Brain microvascular endothelial cell (primary cell): Measurements from ENCODE around the gene KCNK16.
A peak's percentile ranks its signal among the peaks of the same experiment; 100 is the strongest.

ENCODE experiments used
- DNase-seq: peaks from one replicate; pipeline ENCODE4 v3.0.0-alpha.2; 2020
- H3K27ac ChIP-seq: fragments of 250-450 bp; sonication (Bioruptor Pico); 2 replicates; pipeline ENCODE4 v1.5.1; 2020; ENCODE audit warnings: mild to moderate bottlenecking, moderate library complexity
- H3K27me3 ChIP-seq: fragments of 250-450 bp; sonication (Bioruptor Pico); replicated peaks from 2 replicates; pipeline ENCODE4 v1.5.1; 2020; ENCODE audit warnings: mild to moderate bottlenecking
- H3K36me3 ChIP-seq: fragments of 250-450 bp; sonication (Bioruptor Pico); replicated peaks from 2 replicates; pipeline ENCODE4 v1.5.1; 2020; ENCODE audit warnings: mild to moderate bottlenecking
- H3K4me3 ChIP-seq: 2 replicates; pipeline ENCODE4 v1.5.1; 2011; ENCODE audit warnings: low read depth, mild to moderate bottlenecking, control low read depth, low read length, moderate library complexity
- in situ Hi-C: cut with HindIII; loops from 2 replicates; pipeline ENCODE4 v1.10.0; 2017; ENCODE audit warnings: low sequenced_read_pairs, low pct_ligation_motif_present
- TF ChIP-seq, protein P1 (sequence below): IDR thresholded peaks from 2 replicates; pipeline ENCODE4 v1.5.1; 2011; ENCODE audit warnings: low read depth, mild to moderate bottlenecking, moderate library complexity, low read length, control low read depth, inconsistent platforms; ENCODE audit errors: missing control alignments

Gene KCNK16

DNA sequence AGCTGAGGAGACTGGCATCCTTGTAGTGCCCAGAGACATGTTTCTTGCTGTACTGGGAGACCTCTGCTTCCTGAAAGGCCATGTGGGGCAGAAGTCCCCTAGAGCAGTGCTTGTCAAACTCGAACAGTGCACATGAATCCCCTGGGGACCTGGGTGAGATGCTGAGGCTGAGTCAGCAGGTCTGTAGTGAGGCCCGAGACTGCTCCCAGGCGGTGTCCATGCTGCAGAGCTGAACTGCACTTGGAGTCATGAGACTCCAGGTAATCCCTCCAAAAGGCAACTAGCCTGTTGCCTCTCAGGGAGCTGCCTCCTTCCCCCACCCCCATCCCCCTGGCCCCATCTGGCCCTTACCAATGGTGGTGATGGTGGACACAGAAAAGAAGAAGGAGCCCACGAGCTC lies 12.0 kb downstream of the KCNK16 start:
- TF ChIP-seq, protein P1, sequence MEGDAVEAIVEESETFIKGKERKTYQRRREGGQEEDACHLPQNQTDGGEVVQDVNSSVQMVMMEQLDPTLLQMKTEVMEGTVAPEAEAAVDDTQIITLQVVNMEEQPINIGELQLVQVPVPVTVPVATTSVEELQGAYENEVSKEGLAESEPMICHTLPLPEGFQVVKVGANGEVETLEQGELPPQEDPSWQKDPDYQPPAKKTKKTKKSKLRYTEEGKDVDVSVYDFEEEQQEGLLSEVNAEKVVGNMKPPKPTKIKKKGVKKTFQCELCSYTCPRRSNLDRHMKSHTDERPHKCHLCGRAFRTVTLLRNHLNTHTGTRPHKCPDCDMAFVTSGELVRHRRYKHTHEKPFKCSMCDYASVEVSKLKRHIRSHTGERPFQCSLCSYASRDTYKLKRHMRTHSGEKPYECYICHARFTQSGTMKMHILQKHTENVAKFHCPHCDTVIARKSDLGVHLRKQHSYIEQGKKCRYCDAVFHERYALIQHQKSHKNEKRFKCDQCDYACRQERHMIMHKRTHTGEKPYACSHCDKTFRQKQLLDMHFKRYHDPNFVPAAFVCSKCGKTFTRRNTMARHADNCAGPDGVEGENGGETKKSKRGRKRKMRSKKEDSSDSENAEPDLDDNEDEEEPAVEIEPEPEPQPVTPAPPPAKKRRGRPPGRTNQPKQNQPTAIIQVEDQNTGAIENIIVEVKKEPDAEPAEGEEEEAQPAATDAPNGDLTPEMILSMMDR: no peak
- in situ Hi-C loops: no loop called here

DNA sequence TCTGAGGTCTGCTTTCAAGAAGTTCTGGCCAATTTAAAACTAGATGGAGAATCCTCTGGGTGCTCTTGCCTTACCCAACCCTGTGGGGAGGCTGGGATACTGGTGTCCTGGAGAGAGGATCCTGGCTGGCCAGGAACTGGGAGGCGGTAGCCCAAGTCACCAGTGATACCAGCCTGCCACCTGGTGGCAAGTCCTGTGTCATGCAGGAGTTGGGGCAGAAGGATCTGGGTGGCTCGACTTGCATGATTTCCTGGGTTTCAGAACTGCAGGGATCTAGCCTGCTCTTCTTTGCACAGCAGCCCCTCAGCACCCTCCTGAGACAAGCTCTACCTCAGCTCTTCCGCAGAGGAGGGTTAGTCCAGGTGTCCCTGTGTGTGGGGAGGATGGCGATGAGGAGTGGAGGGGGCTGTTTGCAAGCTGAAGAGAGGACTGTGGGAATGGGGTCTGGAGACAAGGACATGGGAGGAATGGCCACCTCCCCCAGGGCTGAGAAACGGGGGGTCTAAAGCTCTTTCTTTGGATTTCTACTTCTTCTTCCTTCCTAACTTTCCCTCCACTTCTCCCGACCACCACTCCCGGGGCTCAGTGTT lies 12.5 kb downstream of the KCNK16 start:
- Histone ChIP-seq H3K4me3 (no peak overlapping the region), H3K27ac (no peak overlapping the region)
- in situ Hi-C loops: no loop called here

More for the DNA sequence above, 12.0 kb downstream of the KCNK16 start:
- H3K27ac ChIP-seq: no peak overlapping the region
- no peak overlapping the region for H3K4me3 ChIP-seq
- H3K27me3 ChIP-seq: peaks cover 37% of the 10 kb centered on the region
- no peak for DNase-seq
- no peaks in the 10 kb centered on the region for H3K36me3 ChIP-seq

GRCh38 chr6:39307462-39307861 lies 15.0 kb downstream of the KCNK16 start:
- Histone ChIP-seq H3K27ac (no peak overlapping the region), H3K27me3 (peaks cover 8% of the 10 kb centered on the region), H3K36me3 (no peaks in the 10 kb centered on the region), H3K4me3 (no peak overlapping the region)
- in situ Hi-C loops: no loop called here
- TF ChIP-seq, protein P1: no peak
- DNase-seq: no peak

More for the DNA sequence above, 12.5 kb downstream of the KCNK16 start:
- TF ChIP-seq, protein P1: peak; percentile 95
- peak; percentile 64 for DNase-seq
- Histone ChIP-seq H3K27me3 (peaks cover 32% of the 10 kb centered on the region), H3K36me3 (no peaks in the 10 kb centered on the region)

DNA sequence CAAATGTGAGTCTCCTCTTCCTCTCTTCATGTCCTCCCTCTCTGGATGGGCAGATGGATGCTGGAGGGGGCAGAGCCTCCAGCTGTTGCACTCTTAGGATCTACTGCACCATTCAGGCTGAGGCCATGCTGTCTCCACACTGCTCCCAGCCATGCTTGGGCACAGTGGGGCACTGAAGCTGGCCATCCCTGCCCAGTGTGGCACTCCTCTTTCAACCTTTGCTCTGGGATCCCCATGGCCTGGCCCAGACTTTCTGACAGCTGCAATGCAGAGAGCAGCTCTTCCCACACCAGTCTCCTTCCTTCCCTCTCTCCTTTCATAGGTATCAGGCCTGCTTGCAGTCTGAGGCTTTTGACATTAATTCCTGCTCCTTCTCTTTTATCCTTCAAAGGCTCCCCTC lies 17.6 kb downstream of the KCNK16 start:
- Histone ChIP-seq H3K27me3 (no peaks in the 10 kb centered on the region), H3K4me3 (no peak overlapping the region), H3K27ac (no peak overlapping the region), H3K36me3 (no peaks in the 10 kb centered on the region)
- TF ChIP-seq, protein P1: no peak
- no peak for DNase-seq
- in situ Hi-C loops: no loop called here

- DNase-seq: no peak
- Histone ChIP-seq H3K4me3 (no peak overlapping the region), H3K27me3 (no peaks in the 10 kb centered on the region), H3K36me3 (no peaks in the 10 kb centered on the region), H3K27ac (no peak overlapping the region)
- in situ Hi-C loops: no loop called here
- TF ChIP-seq, protein P1: no peak
Observed at GRCh38 chr6:39303425-39304153, 18.9 kb downstream of the KCNK16 start.
